ENCODE measurements around the gene CLK4.

- TF ChIP-seq POLR2A (IDR thresholded peaks at IDR 0.05), result no peak
- no peak for TF ChIP-seq CTCF (IDR thresholded peaks at IDR 0.05)
- no peak for TF ChIP-seq EP300 (IDR thresholded peaks at IDR 0.05)
Measured at GRCh38 chr5:178637356-178638074, 10.7 kb upstream of the CLK4 start.

Data from suprapubic skin (tissue), 3 donors.